Rectal smooth muscle tissue (tissue), 1 donor: ENCODE results near the gene H3-3A.
A peak's percentile ranks its signal among the peaks of the same experiment; 100 is the strongest.

ENCODE experiments used
- H3K27ac ChIP-seq: one replicate; pipeline ENCODE4 v1.7.0; 2013; ENCODE audit warnings: low read depth, low read length, inconsistent platforms
- H3K27me3 ChIP-seq: one replicate; pipeline ENCODE4 v1.7.0; 2013; ENCODE audit warnings: low read length; ENCODE audit not compliant: control insufficient read depth, insufficient read depth
- H3K36me3 ChIP-seq: one replicate; pipeline ENCODE4 v1.7.0; 2013; ENCODE audit warnings: low read length; ENCODE audit not compliant: control insufficient read depth, insufficient read depth
- H3K4me1 ChIP-seq: one replicate; pipeline ENCODE4 v1.7.0; 2013; ENCODE audit warnings: low read length; ENCODE audit not compliant: control insufficient read depth, insufficient read depth
- H3K4me3 ChIP-seq: one replicate; pipeline ENCODE4 v1.7.0; 2013; ENCODE audit warnings: low read length
- H3K9ac ChIP-seq: one replicate; pipeline ENCODE4 v1.7.0; 2013; ENCODE audit warnings: low read length

H3-3A gene

DNA sequence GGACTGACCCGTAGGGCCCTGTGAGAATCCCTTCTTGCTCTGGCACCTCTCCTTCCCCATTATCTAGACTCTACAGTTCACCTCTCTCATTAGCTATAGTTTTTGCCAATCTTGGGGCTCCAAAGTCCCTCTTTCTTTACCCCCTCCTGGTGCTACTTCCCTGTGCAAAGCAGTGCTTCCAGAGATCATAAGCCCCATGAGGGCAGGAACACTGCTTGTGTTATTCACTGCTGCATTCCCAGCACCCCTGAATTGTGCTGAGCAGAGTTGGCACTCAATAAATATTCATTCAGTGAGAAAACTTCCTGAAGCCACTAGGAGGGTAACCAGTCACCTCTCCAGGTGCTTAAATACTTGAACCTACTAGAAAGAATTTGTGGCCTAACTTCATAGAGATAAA is 2.1 kb upstream of the H3-3A start:
- Histone ChIP-seq H3K4me3 (no peak overlapping the region), H3K27me3 (no peaks in the 10 kb centered on the region), H3K36me3 (peaks cover 3% of the 10 kb centered on the region), H3K9ac (no peak overlapping the region), H3K4me1 (peaks cover 14% of the 10 kb centered on the region), H3K27ac (peak overlapping the region; percentile 98)

DNA sequence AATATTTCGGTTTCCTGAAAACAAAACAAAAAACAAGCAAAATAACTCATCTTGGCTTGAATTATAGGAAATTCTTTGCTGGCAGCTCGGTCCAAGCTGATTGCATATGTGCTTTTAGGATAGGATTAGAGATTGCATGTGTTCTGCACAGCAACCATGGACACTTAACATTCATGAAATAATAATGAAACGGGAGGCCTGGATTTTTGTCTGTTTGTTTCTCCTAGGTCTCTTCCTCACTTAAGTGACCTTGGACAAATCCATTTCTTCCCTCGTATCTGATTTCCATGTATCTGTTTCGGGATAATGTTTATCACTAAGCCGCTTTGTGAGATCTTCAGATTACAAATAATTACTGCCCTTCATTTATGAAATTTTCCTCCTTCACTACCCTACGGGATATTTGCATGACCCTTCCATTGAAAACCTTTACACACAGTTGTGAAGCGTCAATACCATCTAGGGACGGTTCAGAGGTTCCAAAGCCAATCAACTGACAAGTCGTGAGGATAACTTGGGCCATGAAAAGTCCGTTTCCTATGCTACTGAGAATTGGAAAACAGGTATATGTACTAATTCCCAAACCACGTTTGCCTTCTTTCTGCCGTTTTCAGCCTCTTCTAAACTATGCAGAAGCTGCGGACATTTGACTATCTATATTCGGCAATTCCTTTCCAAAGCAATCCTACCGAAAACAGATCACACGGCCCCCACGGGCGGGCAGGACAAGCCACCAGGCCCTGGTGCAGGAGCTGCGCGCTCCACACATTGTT is 1.3 kb upstream of the H3-3A start:
- Histone ChIP-seq H3K4me3 (peak overlapping the region; percentile 78), H3K9ac (peak overlapping the region; percentile 79)

GRCh38 chr1:226061841-226062557 is 517 bp upstream of the H3-3A start:
- H3K4me3 ChIP-seq: peak overlapping the region; percentile 78
- H3K4me1 ChIP-seq: peaks cover 26% of the 10 kb centered on the region
- no peaks in the 10 kb centered on the region for H3K27me3 ChIP-seq
- H3K27ac ChIP-seq: peak overlapping the region; percentile 98
- H3K36me3 ChIP-seq: peaks cover 3% of the 10 kb centered on the region
- H3K9ac ChIP-seq: peak overlapping the region; percentile 79

More for the DNA sequence above, 1.3 kb upstream of the H3-3A start:
- peaks cover 22% of the 10 kb centered on the region for H3K4me1 ChIP-seq
- peaks cover 3% of the 10 kb centered on the region for H3K36me3 ChIP-seq
- peak overlapping the region; percentile 98 for H3K27ac ChIP-seq
- H3K27me3 ChIP-seq: no peaks in the 10 kb centered on the region

DNA sequence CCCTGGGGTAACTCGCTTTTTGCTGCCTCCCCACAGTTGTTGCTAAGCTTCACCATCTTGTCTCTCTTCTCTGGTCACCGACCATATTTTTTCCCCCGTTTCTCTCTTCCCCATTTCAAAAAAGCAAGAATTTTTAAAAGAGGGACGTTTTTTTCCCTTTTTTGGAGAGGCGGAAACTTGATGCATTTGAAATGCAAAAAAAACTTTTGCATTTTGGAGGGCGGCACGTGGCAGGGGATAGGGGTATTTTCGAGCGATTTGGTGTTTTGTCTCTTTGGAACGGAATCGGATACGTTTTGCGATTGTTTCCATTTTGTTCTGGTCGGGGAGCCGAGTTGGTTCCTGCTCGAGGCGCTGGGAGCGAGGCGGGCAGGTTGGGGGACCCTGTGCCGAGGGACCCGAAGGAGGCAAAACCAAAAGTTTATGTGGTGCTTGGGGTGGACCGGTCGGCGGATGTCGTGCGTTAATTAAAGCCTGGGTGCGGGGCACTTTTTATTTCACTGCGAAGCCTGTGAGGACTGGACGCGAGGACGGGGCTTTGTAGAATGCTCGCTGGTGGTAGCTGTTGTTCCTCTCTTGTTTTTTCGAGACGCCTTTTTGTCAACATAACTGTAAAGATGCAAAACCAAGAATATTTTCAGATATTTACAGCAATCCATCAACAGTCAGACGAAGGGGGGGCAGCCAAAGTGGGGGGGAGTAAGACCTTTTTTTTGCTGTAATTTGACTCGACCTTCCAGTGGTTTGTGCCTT is 884 bp downstream of the H3-3A start:
- Histone ChIP-seq H3K9ac (peak overlapping the region; percentile 92), H3K4me1 (peaks cover 26% of the 10 kb centered on the region), H3K4me3 (peak overlapping the region; percentile 87), H3K27me3 (no peaks in the 10 kb centered on the region), H3K27ac (peak overlapping the region; percentile 99), H3K36me3 (peaks cover 9% of the 10 kb centered on the region)

- peak overlapping the region; percentile 87 for H3K4me3 ChIP-seq
- H3K36me3 ChIP-seq: peaks cover 10% of the 10 kb centered on the region
- H3K27me3 ChIP-seq: no peaks in the 10 kb centered on the region
- H3K27ac ChIP-seq: peak overlapping the region; percentile 99
- peaks cover 26% of the 10 kb centered on the region for H3K4me1 ChIP-seq
- H3K9ac ChIP-seq: peak overlapping the region; percentile 92
These were observed 1.7 kb downstream of the H3-3A start for GRCh38 chr1:226063977-226064815.

- H3K9ac ChIP-seq: no peak overlapping the region
- H3K27me3 ChIP-seq: no peaks in the 10 kb centered on the region
- H3K36me3 ChIP-seq: peaks cover 10% of the 10 kb centered on the region
- H3K27ac ChIP-seq: no peak overlapping the region
- peaks cover 26% of the 10 kb centered on the region for H3K4me1 ChIP-seq
- H3K4me3 ChIP-seq: peak overlapping the region; percentile 87
These were observed 2.3 kb downstream of the H3-3A start for GRCh38 chr1:226064816-226065248.

GRCh38 chr1:226066415-226067078 is 4.0 kb downstream of the H3-3A start:
- peaks cover 20% of the 10 kb centered on the region for H3K4me1 ChIP-seq
- H3K4me3 ChIP-seq: no peak overlapping the region
- no peak overlapping the region for H3K9ac ChIP-seq
- peaks cover 10% of the 10 kb centered on the region for H3K36me3 ChIP-seq
- H3K27ac ChIP-seq: no peak overlapping the region
- no peaks in the 10 kb centered on the region for H3K27me3 ChIP-seq

DNA sequence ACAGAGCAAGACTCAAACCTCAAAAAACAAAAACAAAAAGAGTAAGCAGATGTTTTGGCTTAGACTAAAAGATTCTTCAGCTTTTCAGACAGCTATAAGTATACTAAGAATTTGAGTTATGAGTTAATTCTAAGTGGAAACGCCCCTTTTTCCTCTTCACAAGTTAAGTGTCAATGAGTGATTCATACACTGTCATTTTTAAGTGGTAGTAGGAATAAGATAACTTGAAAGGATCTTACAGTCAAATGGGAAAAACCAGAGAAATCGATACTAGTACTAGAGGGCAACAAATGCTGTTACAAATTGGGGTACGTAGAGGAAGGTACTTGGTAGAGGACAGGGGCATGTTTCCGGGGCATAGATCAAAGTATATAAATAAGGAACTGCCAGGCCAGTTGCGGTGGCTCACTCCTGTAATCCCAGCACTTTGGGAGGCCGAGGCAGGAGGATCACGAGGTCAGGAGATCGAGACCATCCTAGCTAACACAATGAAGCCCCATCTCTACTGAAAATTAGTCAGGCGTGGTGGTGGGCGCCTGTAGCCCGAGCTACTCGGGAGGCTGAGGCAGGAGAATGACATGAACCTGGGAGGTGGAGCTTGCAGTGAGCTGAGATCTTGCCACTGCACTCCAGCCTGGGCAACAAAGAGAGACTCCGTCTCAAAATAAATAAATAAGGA is 7.4 kb downstream of the H3-3A start:
- Histone ChIP-seq H3K27me3 (no peaks in the 10 kb centered on the region), H3K4me1 (peaks cover 16% of the 10 kb centered on the region), H3K4me3 (no peak overlapping the region), H3K9ac (no peak overlapping the region), H3K36me3 (peaks cover 22% of the 10 kb centered on the region), H3K27ac (no peak overlapping the region)

GRCh38 chr1:226072347-226072746 is 9.8 kb downstream of the H3-3A start:
- no peak overlapping the region for H3K9ac ChIP-seq
- no peak overlapping the region for H3K4me3 ChIP-seq
- peaks cover 22% of the 10 kb centered on the region for H3K36me3 ChIP-seq
- no peaks in the 10 kb centered on the region for H3K27me3 ChIP-seq
- H3K27ac ChIP-seq: no peak overlapping the region
- H3K4me1 ChIP-seq: no peaks in the 10 kb centered on the region

GRCh38 chr1:226073184-226073950 is 10.9 kb downstream of the H3-3A start:
- H3K4me1 ChIP-seq: no peaks in the 10 kb centered on the region
- no peak overlapping the region for H3K9ac ChIP-seq
- H3K4me3 ChIP-seq: no peak overlapping the region
- no peaks in the 10 kb centered on the region for H3K27me3 ChIP-seq
- peaks cover 15% of the 10 kb centered on the region for H3K36me3 ChIP-seq
- H3K27ac ChIP-seq: no peak overlapping the region
